Measurements from ENCODE around the gene DCAF8. TPM values are rescaled to one million over a fixed set of nuclear protein-coding genes. Genes with fewer than 3 reads are reported as not detected.
"Not testable (repeated sequence)": the region's sequence is repeated elsewhere in the genome, so short reads cannot be mapped to it uniquely, and the experiment has no call there.

DCAF8 gene
- total RNA-seq, 4 donors from 2014 or later, result 121 to 359 (median 202) TPM

DNA sequence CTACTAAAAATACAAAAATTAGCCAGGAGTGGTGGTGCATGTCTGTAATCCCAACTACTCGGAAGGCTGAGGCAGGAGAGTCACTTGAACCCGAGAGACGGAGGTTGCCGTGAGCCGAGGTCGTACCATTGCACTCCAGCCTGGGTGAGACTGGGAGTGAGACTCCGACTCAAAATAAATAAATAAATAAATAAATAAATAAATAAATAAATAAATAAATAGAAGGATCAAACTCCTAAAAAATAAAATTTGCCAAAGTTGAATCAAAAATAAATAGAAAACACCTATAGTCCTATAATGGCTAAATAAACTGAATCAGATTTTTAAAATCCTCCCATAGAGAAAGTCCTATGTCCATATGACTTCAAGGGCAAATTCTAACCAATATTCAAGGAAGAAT lies 37.8 kb upstream of the DCAF8 start:
- Histone ChIP-seq H3K4me3 (no peak overlapping the region), H3K4me1 (no peaks in the 10 kb centered on the region), H3K27me3 (no peaks in the 10 kb centered on the region), H3K27ac (no peak overlapping the region), H3K36me3 (peaks cover 0 to 97% (median 4%) of the 10 kb centered on the region in 3 donors), H3K9me3 (no peaks in the 10 kb centered on the region)
- DNase-seq, result no peak
- no peak for TF ChIP-seq POLR2A (IDR thresholded peaks at IDR 0.05)
- TF ChIP-seq, protein P1, sequence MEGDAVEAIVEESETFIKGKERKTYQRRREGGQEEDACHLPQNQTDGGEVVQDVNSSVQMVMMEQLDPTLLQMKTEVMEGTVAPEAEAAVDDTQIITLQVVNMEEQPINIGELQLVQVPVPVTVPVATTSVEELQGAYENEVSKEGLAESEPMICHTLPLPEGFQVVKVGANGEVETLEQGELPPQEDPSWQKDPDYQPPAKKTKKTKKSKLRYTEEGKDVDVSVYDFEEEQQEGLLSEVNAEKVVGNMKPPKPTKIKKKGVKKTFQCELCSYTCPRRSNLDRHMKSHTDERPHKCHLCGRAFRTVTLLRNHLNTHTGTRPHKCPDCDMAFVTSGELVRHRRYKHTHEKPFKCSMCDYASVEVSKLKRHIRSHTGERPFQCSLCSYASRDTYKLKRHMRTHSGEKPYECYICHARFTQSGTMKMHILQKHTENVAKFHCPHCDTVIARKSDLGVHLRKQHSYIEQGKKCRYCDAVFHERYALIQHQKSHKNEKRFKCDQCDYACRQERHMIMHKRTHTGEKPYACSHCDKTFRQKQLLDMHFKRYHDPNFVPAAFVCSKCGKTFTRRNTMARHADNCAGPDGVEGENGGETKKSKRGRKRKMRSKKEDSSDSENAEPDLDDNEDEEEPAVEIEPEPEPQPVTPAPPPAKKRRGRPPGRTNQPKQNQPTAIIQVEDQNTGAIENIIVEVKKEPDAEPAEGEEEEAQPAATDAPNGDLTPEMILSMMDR (IDR thresholded peaks at IDR 0.05), result no peak

DNA sequence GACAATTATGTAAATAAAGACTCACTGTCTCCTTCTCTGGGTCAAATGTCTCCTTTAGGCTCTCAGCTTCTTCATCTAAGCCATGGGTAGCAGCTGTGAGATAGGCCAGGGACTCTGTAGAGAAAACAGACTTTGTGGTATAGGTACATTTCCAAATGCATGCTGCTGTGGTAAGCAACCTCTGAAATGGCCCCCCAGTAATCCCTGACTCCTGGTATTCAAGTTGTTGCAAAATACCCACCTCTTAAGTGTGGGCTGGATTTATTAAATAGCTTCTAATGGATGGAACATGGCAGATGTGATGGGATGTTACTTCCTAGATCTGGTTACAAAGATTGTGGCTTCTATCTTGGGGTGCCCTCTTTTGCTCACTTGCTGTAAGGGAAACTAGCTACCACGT lies 33.7 kb upstream of the DCAF8 start:
- Histone ChIP-seq H3K36me3 (peaks cover 0 to 98% (median 12%) of the 10 kb centered on the region in 3 donors), H3K4me3 (no peak overlapping the region), H3K27me3 (no peaks in the 10 kb centered on the region), H3K4me1 (no peaks in the 10 kb centered on the region), H3K27ac (no peak overlapping the region), H3K9me3 (no peaks in the 10 kb centered on the region)
- no peak for TF ChIP-seq POLR2A (IDR thresholded peaks at IDR 0.05)
- DNase-seq, result no peak

DNA sequence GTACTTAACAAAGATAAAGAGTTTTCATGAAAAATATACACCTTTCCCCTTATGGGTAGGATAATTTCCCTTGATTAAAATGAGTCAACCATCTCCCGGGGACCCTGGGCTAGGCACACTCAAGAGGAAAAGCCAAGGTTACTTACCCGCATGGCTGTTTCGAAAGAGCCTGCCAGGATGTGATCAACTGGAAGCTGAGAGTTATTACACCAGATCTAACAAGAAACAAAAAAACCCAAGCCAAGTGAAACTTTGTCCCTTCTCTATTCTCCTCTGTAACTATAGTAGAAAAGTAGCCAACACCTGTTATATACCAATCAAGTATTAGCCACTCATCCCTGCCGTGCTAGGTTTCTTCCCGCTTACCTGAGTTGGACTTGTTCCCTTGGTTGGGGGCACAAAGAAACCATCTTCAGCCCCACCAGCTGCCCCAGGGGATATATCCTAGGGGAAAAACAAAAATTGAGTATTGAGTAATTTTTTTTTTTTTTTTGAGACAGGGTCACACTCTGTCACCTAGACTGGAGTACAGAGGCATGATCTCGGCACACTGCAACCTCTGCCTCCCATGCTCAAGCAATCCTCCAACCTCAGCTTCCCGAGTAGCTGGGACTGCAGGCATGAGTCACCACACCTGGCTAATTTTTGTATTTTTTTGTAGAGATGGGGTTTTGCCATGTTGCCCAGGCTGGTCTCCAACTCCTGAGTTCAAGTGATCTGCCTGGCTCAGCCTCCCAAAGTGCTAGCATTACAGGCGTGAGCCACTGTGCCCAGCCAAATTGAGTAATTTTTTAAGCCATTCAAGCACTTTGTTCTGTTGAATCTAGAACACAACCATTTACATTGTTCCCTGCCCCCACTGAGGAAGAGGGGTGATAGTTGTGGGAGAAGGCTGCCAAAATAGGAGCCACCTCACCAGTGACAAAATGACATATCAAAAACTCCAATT lies 30.9 kb upstream of the DCAF8 start:
- H3K27ac ChIP-seq, result no peak overlapping the region
- no peak overlapping the region for H3K4me3 ChIP-seq
- no peak for DNase-seq
- no peaks in the 10 kb centered on the region for H3K9me3 ChIP-seq
- no peaks in the 10 kb centered on the region for H3K4me1 ChIP-seq
- TF ChIP-seq POLR2A (IDR thresholded peaks at IDR 0.05), result no peak
- TF ChIP-seq, protein P1 (IDR thresholded peaks at IDR 0.05), result no peak
- no peaks in the 10 kb centered on the region for H3K27me3 ChIP-seq
- peaks cover 0 to 96% (median 12%) of the 10 kb centered on the region in 3 donors for H3K36me3 ChIP-seq

DNA sequence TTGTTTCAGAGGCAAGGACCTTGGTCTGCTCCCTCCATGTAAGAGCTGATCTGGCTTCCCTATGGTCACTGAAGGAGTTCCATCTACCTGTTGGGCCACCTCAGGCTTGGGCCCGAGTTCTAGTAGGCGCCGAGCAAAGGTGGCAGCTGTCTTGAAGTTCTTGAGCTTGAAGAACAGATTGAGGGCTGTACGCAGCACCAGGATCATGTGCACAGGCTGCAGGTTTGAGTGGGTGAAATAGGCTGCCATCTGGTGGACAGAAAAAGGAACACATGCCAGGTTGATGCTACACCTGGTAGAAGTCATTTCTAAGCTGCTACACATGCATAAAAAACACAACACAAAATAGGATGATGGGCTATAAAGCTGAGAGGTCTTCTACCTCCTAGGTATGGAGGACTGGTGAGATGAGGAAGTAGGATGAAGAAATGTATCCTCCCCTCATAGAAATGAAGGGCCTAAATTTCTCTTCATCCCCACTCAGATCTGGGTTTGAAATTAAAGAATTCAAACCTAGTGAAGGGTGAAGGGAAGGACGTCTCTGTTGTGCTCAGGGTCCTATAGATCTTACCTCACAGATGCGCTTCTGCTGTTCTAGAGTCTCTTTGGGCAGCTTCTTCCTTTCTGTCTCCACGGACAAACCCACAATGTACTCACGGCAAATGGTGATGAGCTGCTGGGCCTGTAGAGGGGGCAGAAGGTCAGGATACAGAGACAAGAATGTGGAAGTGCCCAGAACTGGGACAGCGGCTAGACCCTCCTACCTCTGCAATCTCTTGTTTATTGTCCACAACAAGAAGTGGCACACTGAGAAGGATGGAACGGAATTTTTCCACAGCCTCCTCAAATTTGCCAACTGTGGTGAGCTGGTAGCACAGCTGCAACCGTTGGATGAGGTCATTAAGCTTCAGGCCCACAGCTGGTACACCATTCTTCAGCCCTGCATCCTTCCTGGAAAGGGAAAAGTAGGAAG lies 29.2 kb upstream of the DCAF8 start:
- H3K36me3 ChIP-seq, result peaks cover 0 to 78% (median 12%) of the 10 kb centered on the region in 3 donors
- no peaks in the 10 kb centered on the region for H3K4me1 ChIP-seq
- H3K27ac ChIP-seq, result no peak overlapping the region
- H3K4me3 ChIP-seq, result no peak overlapping the region
- no peaks in the 10 kb centered on the region for H3K27me3 ChIP-seq
- peak; percentile 55 to 86 (median 68) for DNase-seq
- TF ChIP-seq, protein P1 (IDR thresholded peaks at IDR 0.05), result peak; percentile 60 to 84 (median 80)
- TF ChIP-seq POLR2A (IDR thresholded peaks at IDR 0.05), result no peak
- no peaks in the 10 kb centered on the region for H3K9me3 ChIP-seq

DNA sequence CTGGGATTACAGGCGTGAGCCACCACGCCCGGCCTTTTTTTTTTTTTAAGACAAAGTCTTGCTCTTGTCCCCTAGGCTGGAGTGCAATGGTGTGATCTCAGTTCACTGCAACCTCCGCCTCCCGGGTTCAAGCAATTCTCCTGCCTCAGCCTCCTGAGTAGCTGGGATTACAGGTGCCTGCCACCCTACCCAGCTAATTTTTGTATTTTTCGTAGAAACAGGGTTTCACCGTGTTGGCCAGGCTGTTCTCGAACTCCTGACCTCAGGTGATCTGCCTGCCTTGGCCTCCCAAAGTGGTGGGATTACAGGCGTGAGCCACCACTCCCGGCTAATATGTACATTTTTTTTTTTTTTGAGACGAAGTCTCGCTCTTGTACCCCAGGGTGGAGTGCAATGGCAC lies 25.4 kb upstream of the DCAF8 start:
- DNase-seq, H3K4me3 ChIP-seq, H3K27ac ChIP-seq, H3K27me3 ChIP-seq, H3K9me3 ChIP-seq: not testable (repeated sequence)
- H3K36me3 ChIP-seq, result peaks cover 0 to 46% (median 0%) of the 10 kb centered on the region in 3 donors
- peaks cover 0 to 13% (median 7%) of the 10 kb centered on the region in 4 donors for H3K4me1 ChIP-seq

DNA sequence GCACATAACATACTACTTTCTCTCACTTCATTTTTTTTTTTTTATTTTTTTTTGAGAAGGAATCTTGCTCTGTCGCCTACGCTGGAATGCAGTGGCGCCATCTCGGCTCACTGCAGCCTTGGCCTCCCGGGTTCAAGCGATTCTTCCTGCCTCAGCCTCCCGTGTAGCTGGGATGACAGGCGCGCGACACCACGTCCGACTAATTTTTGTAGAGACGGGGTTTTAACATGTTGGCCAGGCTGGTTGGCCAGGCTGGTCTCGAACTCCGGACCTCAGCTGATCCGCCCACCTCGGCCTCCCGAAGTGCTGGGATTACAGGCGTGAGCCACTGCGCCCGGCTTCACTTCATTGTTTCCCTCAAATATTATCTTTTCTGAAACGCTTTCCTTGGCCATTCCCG lies 23.2 kb upstream of the DCAF8 start:
- Histone ChIP-seq H3K27me3 (no peaks in the 10 kb centered on the region), H3K9me3 (no peaks in the 10 kb centered on the region), H3K27ac (no peak overlapping the region), H3K4me3 (peak overlapping the region in 3 of 4 donors; percentile 71 to 76 (median 71)), H3K36me3 (peaks cover 0 to 46% (median 0%) of the 10 kb centered on the region in 3 donors), H3K4me1 (peaks cover 0 to 13% (median 7%) of the 10 kb centered on the region in 4 donors)
- no peak for TF ChIP-seq POLR2A (IDR thresholded peaks at IDR 0.05)
- TF ChIP-seq, protein P1 (IDR thresholded peaks at IDR 0.05), result no peak
- no peak for DNase-seq
